ENCODE results near the gene KLHDC8B.

Gene KLHDC8B

DNA sequence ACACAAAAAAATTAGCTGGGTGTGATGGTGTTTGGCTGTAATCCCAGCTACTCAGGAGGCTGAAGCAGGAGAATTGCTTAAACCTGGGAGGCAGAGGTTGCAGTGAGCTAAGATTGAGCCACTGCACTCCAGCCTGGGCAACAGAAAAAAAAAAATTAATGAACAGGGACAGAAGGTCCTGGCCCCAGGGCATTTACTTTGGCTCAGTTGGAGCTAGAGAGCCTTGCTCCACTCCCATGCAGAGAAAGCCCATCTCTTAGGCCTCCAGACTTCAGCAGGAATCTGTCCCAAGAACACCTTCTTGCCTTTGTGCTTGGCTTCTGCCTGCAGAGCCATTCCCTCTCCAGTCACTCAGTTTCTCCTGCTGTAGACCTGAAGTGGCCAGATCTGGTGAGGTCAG, 8.7 kb downstream of the KLHDC8B start:
- Histone ChIP-seq H3K9ac (ENCODE audit: low read depth in 1 of 2, low read length in 2 of 2) (no peak overlapping the region), H3K27ac (ENCODE audit: low read depth, low read length) (no peak overlapping the region), H3K36me3 (ENCODE audit: control insufficient read depth in 1 of 2, insufficient read depth in 2 of 2, low read length in 2 of 2) (no peaks in the 10 kb centered on the region), H3K9me3 (ENCODE audit: control insufficient read depth in 1 of 2, low read length in 2 of 2) (no peaks in the 10 kb centered on the region), H3K4me3 (ENCODE audit: low read depth in 1 of 2, low read length in 2 of 2) (no peak overlapping the region), H3K27me3 (ENCODE audit: control insufficient read depth in 1 of 2, insufficient read depth in 2 of 2, low read length in 2 of 2) (no peaks in the 10 kb centered on the region), H3K4me1 (ENCODE audit: control insufficient read depth in 1 of 2, insufficient read depth in 2 of 2, low read length in 2 of 2) (no peaks in the 10 kb centered on the region)

DNA sequence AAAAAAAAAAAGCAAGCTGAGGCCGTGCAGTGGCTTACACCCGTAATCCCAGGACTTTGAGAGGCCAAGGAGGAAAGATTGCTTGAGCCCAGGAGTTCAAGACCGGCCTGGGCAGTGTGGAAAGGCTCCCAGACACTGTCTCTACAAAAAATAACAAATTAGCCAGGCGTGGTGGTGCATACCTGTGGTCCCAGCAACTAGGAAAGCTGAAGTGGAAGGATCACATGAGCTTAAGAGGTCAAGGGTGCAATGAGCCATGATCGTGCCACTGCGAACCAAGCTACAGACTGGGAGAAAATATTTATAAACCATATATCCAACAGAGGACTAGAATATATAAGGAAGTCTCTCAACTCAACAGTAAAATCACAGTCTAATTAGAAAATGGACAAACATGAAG, 10.0 kb downstream of the KLHDC8B start:
- no peaks in the 10 kb centered on the region for H3K27me3 ChIP-seq (ENCODE audit: control insufficient read depth in 1 of 2, insufficient read depth in 2 of 2, low read length in 2 of 2)
- H3K36me3 ChIP-seq (ENCODE audit: control insufficient read depth in 1 of 2, insufficient read depth in 2 of 2, low read length in 2 of 2): no peaks in the 10 kb centered on the region
- no peak overlapping the region for H3K9ac ChIP-seq (ENCODE audit: low read depth in 1 of 2, low read length in 2 of 2)
- no peaks in the 10 kb centered on the region for H3K9me3 ChIP-seq (ENCODE audit: control insufficient read depth in 1 of 2, low read length in 2 of 2)
- no peak overlapping the region for H3K4me3 ChIP-seq (ENCODE audit: low read depth in 1 of 2, low read length in 2 of 2)
- no peak overlapping the region for H3K27ac ChIP-seq (ENCODE audit: low read depth, low read length)
- no peaks in the 10 kb centered on the region for H3K4me1 ChIP-seq (ENCODE audit: control insufficient read depth in 1 of 2, insufficient read depth in 2 of 2, low read length in 2 of 2)

DNA sequence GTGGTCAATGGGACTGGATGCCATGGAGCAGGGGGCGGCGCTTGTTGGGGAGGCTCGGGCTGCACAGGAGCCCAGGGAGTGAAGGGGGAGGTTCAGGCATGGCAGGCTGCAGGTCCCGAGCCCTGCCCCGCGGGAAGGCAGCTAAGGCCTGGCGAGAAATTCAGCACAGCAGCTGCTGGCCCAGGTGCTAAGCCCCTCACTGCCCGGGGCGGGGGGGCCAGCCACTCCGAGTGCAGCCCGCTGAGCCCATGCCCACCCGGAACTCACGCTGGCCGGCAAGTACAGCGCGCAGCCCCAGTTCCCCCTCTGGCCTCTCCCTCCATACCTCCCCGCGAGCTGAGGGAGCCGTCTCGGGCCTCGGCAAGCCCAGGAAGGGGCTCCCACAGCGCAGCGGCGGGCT, 11.3 kb downstream of the KLHDC8B start:
- Histone ChIP-seq H3K36me3 (ENCODE audit: control insufficient read depth in 1 of 2, insufficient read depth in 2 of 2, low read length in 2 of 2) (no peaks in the 10 kb centered on the region), H3K9ac (ENCODE audit: low read depth in 1 of 2, low read length in 2 of 2) (no peak overlapping the region), H3K27me3 (ENCODE audit: control insufficient read depth in 1 of 2, insufficient read depth in 2 of 2, low read length in 2 of 2) (no peaks in the 10 kb centered on the region), H3K27ac (ENCODE audit: low read depth, low read length) (no peak overlapping the region), H3K4me1 (ENCODE audit: control insufficient read depth in 1 of 2, insufficient read depth in 2 of 2, low read length in 2 of 2) (no peaks in the 10 kb centered on the region), H3K4me3 (ENCODE audit: low read depth in 1 of 2, low read length in 2 of 2) (no peak overlapping the region), H3K9me3 (ENCODE audit: control insufficient read depth in 1 of 2, low read length in 2 of 2) (no peaks in the 10 kb centered on the region)

DNA sequence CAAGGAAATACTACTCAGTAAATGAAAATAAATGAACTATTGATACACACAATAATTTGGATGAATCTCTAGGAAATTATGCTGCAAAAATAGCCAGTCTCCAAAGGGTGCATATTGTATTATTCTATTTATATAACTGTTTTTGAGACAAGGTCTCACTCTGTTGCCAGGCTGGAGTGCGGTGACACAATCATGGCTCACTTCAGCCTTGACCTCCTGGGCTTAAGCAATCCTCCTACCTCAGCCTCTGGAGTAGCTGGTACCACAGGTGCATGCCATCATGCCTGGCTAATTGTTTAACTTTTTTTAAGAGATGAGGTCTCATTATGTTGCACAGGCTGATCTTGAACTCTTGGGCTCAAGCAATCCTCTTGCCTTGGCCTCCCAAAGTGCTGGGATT, 12.5 kb downstream of the KLHDC8B start:
- H3K27me3 ChIP-seq (ENCODE audit: control insufficient read depth in 1 of 2, insufficient read depth in 2 of 2, low read length in 2 of 2): no peaks in the 10 kb centered on the region
- no peaks in the 10 kb centered on the region for H3K36me3 ChIP-seq (ENCODE audit: control insufficient read depth in 1 of 2, insufficient read depth in 2 of 2, low read length in 2 of 2)
- H3K9ac ChIP-seq (ENCODE audit: low read depth in 1 of 2, low read length in 2 of 2): no peak overlapping the region
- H3K4me3 ChIP-seq (ENCODE audit: low read depth in 1 of 2, low read length in 2 of 2): no peak overlapping the region
- no peak overlapping the region for H3K27ac ChIP-seq (ENCODE audit: low read depth, low read length)
- no peaks in the 10 kb centered on the region for H3K4me1 ChIP-seq (ENCODE audit: control insufficient read depth in 1 of 2, insufficient read depth in 2 of 2, low read length in 2 of 2)
- no peaks in the 10 kb centered on the region for H3K9me3 ChIP-seq (ENCODE audit: control insufficient read depth in 1 of 2, low read length in 2 of 2)

- no peaks in the 10 kb centered on the region for H3K4me1 ChIP-seq (ENCODE audit: control insufficient read depth in 1 of 2, insufficient read depth in 2 of 2, low read length in 2 of 2)
- H3K27ac ChIP-seq (ENCODE audit: low read depth, low read length): no peak overlapping the region
- H3K27me3 ChIP-seq (ENCODE audit: control insufficient read depth in 1 of 2, insufficient read depth in 2 of 2, low read length in 2 of 2): no peaks in the 10 kb centered on the region
- H3K9ac ChIP-seq (ENCODE audit: low read depth in 1 of 2, low read length in 2 of 2): no peak overlapping the region
- H3K36me3 ChIP-seq (ENCODE audit: control insufficient read depth in 1 of 2, insufficient read depth in 2 of 2, low read length in 2 of 2): no peaks in the 10 kb centered on the region
- H3K9me3 ChIP-seq (ENCODE audit: control insufficient read depth in 1 of 2, low read length in 2 of 2): no peaks in the 10 kb centered on the region
- no peak overlapping the region for H3K4me3 ChIP-seq (ENCODE audit: low read depth in 1 of 2, low read length in 2 of 2)
These were observed 20.3 kb downstream of the KLHDC8B start for GRCh38 chr3:49191741-49192140.

DNA sequence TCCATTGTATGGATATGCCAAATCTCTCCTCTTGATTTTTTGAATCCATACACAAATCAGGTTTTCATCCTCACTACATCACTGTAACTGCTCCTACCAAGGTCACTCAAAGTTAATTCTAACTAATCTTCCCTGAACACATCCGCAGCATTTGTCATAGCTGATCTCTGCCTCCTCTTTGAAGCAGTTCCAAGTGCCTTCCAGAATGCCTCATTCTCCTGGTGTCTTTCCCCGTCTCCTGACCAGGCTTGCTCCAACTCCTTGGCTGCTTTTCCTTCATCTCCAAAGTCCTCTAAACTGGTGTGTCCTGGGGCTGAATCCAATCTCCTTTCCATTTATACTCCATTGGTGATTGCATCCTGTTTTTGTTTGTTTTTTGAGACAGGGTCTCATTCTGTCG, 26.8 kb downstream of the KLHDC8B start:
- no peak overlapping the region for H3K27ac ChIP-seq (ENCODE audit: low read depth, low read length)
- no peaks in the 10 kb centered on the region for H3K9me3 ChIP-seq (ENCODE audit: control insufficient read depth in 1 of 2, low read length in 2 of 2)
- no peak overlapping the region for H3K9ac ChIP-seq (ENCODE audit: low read depth in 1 of 2, low read length in 2 of 2)
- H3K4me3 ChIP-seq (ENCODE audit: low read depth in 1 of 2, low read length in 2 of 2): no peak overlapping the region
- H3K36me3 ChIP-seq (ENCODE audit: control insufficient read depth in 1 of 2, insufficient read depth in 2 of 2, low read length in 2 of 2): no peaks in the 10 kb centered on the region
- H3K4me1 ChIP-seq (ENCODE audit: control insufficient read depth in 1 of 2, insufficient read depth in 2 of 2, low read length in 2 of 2): no peaks in the 10 kb centered on the region
- no peaks in the 10 kb centered on the region for H3K27me3 ChIP-seq (ENCODE audit: control insufficient read depth in 1 of 2, insufficient read depth in 2 of 2, low read length in 2 of 2)

- Histone ChIP-seq H3K4me3 (ENCODE audit: low read depth in 1 of 2, low read length in 2 of 2) (no peak overlapping the region), H3K9ac (ENCODE audit: low read depth in 1 of 2, low read length in 2 of 2) (no peak overlapping the region), H3K27me3 (ENCODE audit: control insufficient read depth in 1 of 2, insufficient read depth in 2 of 2, low read length in 2 of 2) (no peaks in the 10 kb centered on the region), H3K27ac (ENCODE audit: low read depth, low read length) (no peak overlapping the region), H3K4me1 (ENCODE audit: control insufficient read depth in 1 of 2, insufficient read depth in 2 of 2, low read length in 2 of 2) (no peaks in the 10 kb centered on the region), H3K9me3 (ENCODE audit: control insufficient read depth in 1 of 2, low read length in 2 of 2) (no peaks in the 10 kb centered on the region), H3K36me3 (ENCODE audit: control insufficient read depth in 1 of 2, insufficient read depth in 2 of 2, low read length in 2 of 2) (no peaks in the 10 kb centered on the region)
These were observed 27.3 kb downstream of the KLHDC8B start for GRCh38 chr3:49198611-49199230.

DNA sequence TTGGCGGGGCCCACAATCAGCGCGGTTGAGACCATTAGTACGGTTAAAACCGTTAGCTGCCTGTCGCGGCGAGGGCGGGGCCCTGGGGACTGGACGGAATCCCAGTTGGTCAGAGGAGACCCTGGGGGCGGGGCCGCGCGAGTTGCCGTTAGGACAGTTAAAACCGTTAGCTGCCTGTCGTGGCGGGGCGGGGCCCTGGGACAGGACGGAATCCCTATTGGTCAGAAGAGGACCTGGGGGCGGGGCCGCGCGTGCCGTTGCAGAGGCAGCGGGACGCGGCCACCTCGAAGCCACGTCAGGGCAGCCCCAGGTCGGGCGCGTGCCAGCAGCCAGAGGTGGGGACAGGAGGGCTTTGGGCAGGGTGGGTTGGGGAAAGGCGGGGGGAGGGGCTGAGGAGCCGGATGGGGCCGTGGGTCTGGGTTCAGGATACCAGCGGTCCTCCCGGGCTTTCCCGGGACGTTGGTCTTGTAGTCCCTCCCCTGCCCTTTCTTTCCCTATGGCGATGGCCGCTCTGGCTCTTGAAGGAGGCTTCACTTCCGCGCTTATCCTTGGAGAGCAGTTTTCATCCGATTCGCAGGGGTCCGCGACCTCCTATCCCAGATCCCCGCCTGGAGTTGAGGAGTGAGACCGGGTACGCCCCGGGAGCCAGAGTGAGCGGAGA, 28.0 kb downstream of the KLHDC8B start:
- H3K9me3 ChIP-seq (ENCODE audit: control insufficient read depth in 1 of 2, low read length in 2 of 2): no peaks in the 10 kb centered on the region
- H3K9ac ChIP-seq (ENCODE audit: low read depth in 1 of 2, low read length in 2 of 2): no peak overlapping the region
- H3K4me1 ChIP-seq (ENCODE audit: control insufficient read depth in 1 of 2, insufficient read depth in 2 of 2, low read length in 2 of 2): no peaks in the 10 kb centered on the region
- no peaks in the 10 kb centered on the region for H3K27me3 ChIP-seq (ENCODE audit: control insufficient read depth in 1 of 2, insufficient read depth in 2 of 2, low read length in 2 of 2)
- no peak overlapping the region for H3K27ac ChIP-seq (ENCODE audit: low read depth, low read length)
- H3K4me3 ChIP-seq (ENCODE audit: low read depth in 1 of 2, low read length in 2 of 2): no peak overlapping the region
- H3K36me3 ChIP-seq (ENCODE audit: control insufficient read depth in 1 of 2, insufficient read depth in 2 of 2, low read length in 2 of 2): no peaks in the 10 kb centered on the region

DNA sequence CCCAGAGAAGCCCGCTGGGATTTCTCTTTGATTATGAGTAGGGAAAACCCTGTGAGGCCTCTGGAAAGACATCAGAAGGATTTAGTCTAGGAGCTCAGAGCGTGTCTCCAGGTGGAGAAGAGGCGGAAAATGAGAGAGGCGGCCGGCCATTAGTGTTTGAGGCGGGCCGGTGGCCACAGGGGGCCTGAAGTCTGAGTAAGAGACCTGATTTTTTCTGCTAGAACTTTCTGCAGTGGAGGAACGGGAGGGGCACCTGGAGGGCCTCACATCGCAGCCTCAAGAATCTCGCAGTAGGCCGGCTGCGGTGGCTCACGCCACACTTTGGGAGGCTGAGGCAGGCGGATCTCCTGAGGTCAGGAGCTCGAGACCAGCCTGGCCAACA, 28.5 kb downstream of the KLHDC8B start:
- no peak overlapping the region for H3K27ac ChIP-seq (ENCODE audit: low read depth, low read length)
- H3K36me3 ChIP-seq (ENCODE audit: control insufficient read depth in 1 of 2, insufficient read depth in 2 of 2, low read length in 2 of 2): no peaks in the 10 kb centered on the region
- H3K9me3 ChIP-seq (ENCODE audit: control insufficient read depth in 1 of 2, low read length in 2 of 2): no peaks in the 10 kb centered on the region
- no peak overlapping the region for H3K9ac ChIP-seq (ENCODE audit: low read depth in 1 of 2, low read length in 2 of 2)
- H3K4me3 ChIP-seq (ENCODE audit: low read depth in 1 of 2, low read length in 2 of 2): no peak overlapping the region
- H3K4me1 ChIP-seq (ENCODE audit: control insufficient read depth in 1 of 2, insufficient read depth in 2 of 2, low read length in 2 of 2): no peaks in the 10 kb centered on the region
- no peaks in the 10 kb centered on the region for H3K27me3 ChIP-seq (ENCODE audit: control insufficient read depth in 1 of 2, insufficient read depth in 2 of 2, low read length in 2 of 2)

DNA sequence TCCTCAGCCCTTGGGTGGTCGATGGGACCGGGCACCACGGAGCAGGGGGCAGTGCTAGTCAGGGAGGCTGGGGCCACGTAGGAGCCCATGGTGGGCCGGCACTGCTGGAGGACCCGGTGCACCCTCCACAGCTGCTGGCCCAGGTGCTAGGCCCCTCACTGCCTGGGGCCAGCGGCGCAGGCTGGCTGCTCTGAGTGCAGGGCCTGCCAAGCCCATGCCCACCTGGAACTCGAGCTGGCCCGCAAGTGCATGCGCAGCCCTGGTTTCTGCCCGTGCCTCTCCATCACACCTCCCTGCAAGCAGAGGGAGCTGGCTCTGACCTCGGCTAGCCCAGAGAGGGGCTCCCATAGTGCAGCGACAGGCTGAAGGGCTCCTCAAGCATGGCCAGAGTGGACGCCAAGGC, 42.1 kb downstream of the KLHDC8B start:
- no peak overlapping the region for H3K27ac ChIP-seq (ENCODE audit: low read depth, low read length)
- no peaks in the 10 kb centered on the region for H3K36me3 ChIP-seq (ENCODE audit: control insufficient read depth in 1 of 2, insufficient read depth in 2 of 2, low read length in 2 of 2)
- peaks cover 0 to 5% of the 10 kb centered on the region in 2 donors for H3K4me1 ChIP-seq (ENCODE audit: control insufficient read depth in 1 of 2, insufficient read depth in 2 of 2, low read length in 2 of 2)
- no peak overlapping the region for H3K4me3 ChIP-seq (ENCODE audit: low read depth in 1 of 2, low read length in 2 of 2)
- H3K27me3 ChIP-seq (ENCODE audit: control insufficient read depth in 1 of 2, insufficient read depth in 2 of 2, low read length in 2 of 2): no peaks in the 10 kb centered on the region
- H3K9ac ChIP-seq (ENCODE audit: low read depth in 1 of 2, low read length in 2 of 2): no peak overlapping the region
- H3K9me3 ChIP-seq (ENCODE audit: control insufficient read depth in 1 of 2, low read length in 2 of 2): peaks cover 0 to 5% of the 10 kb centered on the region in 2 donors

All from duodenal mucosa (tissue), 2 donors.